GM19035 (cell line): ENCODE measurements around the gene ABCG1.
A peak's percentile ranks its signal among the peaks of the same experiment; 100 is the strongest.

Source experiments
- ATAC-seq: cut with Tn5 transposase; IDR thresholded peaks from one replicate; pipeline ENCODE4 v1.9.1; 2021; ENCODE audit not compliant: unreplicated experiment

The ABCG1 gene

GRCh38 chr21:42214081-42214750 lies 4.7 kb upstream of the ABCG1 start:
- no peak for ATAC-seq

- no peak for ATAC-seq
Measured at GRCh38 chr21:42214921-42215320, 4.0 kb upstream of the ABCG1 start.

- no peak for ATAC-seq
Measured at GRCh38 chr21:42215942-42216725, 2.8 kb upstream of the ABCG1 start.

GRCh38 chr21:42216726-42217572 lies 2.0 kb upstream of the ABCG1 start:
- ATAC-seq = no peak

GRCh38 chr21:42219606-42220137 lies 732 bp downstream of the ABCG1 start:
- ATAC-seq = peak; percentile 28

GRCh38 chr21:42220138-42220701 lies 1.3 kb downstream of the ABCG1 start:
- peak; percentile 57 for ATAC-seq

- no peak for ATAC-seq
Measured at GRCh38 chr21:42221581-42222345, 2.8 kb downstream of the ABCG1 start.

GRCh38 chr21:42222386-42222785 lies 3.4 kb downstream of the ABCG1 start:
- no peak for ATAC-seq

- no peak for ATAC-seq
Measured at GRCh38 chr21:42222821-42223390, 4.0 kb downstream of the ABCG1 start.

GRCh38 chr21:42223826-42224575 lies 5.1 kb downstream of the ABCG1 start:
- no peak for ATAC-seq

- ATAC-seq = no peak
Measured at GRCh38 chr21:42225042-42225441, 6.1 kb downstream of the ABCG1 start.

- ATAC-seq = no peak
Measured at GRCh38 chr21:42225571-42226155, 6.7 kb downstream of the ABCG1 start.

- ATAC-seq = no peak
Measured at GRCh38 chr21:42226626-42227025, 7.7 kb downstream of the ABCG1 start.

- ATAC-seq = peak; percentile 87
Measured at GRCh38 chr21:42227909-42228708, 9.2 kb downstream of the ABCG1 start.

GRCh38 chr21:42228709-42229220 lies 9.8 kb downstream of the ABCG1 start:
- no peak for ATAC-seq

GRCh38 chr21:42229676-42230075 lies 10.7 kb downstream of the ABCG1 start:
- no peak for ATAC-seq

GRCh38 chr21:42230178-42230577 lies 11.2 kb downstream of the ABCG1 start:
- ATAC-seq = no peak

GRCh38 chr21:42230636-42231035 lies 11.7 kb downstream of the ABCG1 start:
- ATAC-seq = no peak
